GM18907 (cell line): Measurements from ENCODE around the gene AHSG.
"Not testable (repeated sequence)": the region's sequence is repeated elsewhere in the genome, so short reads cannot be mapped to it uniquely, and the experiment has no call there.

Experiments used
- ATAC-seq: cut with Tn5 transposase; IDR thresholded peaks from one replicate; pipeline ENCODE4 v1.9.1; 2021; ENCODE audit warnings: mild to moderate bottlenecking, moderate library complexity; ENCODE audit not compliant: unreplicated experiment

The AHSG gene, protein sequence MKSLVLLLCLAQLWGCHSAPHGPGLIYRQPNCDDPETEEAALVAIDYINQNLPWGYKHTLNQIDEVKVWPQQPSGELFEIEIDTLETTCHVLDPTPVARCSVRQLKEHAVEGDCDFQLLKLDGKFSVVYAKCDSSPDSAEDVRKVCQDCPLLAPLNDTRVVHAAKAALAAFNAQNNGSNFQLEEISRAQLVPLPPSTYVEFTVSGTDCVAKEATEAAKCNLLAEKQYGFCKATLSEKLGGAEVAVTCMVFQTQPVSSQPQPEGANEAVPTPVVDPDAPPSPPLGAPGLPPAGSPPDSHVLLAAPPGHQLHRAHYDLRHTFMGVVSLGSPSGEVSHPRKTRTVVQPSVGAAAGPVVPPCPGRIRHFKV

GRCh38 chr3:186612721-186613636 is at the start of gene AHSG:
Gene AHSG (plus strand): TSS chr3:186613060. CDS start chr3:186613142, 82 bp downstream.
- no peak for ATAC-seq

- no peak for ATAC-seq
Measured at GRCh38 chr3:186564586-186564985, 48.3 kb upstream of the AHSG start.

- no peak for ATAC-seq
Measured at GRCh38 chr3:186566772-186567071, 46.1 kb upstream of the AHSG start.

DNA sequence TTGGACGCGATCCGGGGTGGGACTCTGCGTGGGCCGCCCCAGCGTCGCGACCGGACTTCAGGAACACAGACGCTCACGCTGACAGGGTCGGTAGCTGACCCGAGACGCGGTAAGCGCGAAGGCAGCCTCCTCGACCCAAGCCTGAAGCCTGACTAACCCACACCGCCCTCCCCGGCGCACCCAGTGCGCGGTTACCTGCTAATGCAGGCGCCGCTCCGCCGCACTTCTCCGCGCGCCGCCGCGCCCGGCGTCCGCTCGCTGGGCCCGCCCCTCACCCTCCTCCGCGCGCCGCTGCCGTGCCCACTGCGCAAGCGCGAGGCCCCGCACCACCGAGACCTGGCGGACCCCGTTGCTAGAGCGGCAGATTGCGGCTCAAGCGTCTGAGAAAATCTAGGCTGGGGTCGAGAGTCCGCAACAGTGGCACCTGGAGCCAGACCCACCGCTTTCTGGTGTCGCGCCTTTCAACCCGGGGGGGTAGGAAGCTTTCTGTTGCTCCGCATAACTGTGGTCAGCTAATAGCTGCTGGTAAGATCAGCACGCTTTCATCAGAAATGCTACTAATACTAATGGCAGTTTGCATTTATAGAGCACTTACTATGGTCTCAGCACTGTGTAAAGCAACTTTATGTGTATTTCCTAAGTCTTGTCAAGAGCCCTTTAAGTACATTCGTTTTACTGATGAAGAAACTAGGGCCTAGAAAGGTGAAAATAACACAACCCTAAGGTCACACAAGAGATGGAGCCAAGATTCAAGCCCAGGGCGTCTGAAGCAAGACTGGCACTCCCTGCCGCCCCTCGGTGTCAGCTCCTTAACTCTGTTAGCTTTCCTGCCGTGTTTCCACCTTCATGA is 45.6 kb upstream of the AHSG start, which contains the start of gene TBCCD1:
Gene TBCCD1, minus strand, starts transcription at position 268 of the 850 bp plus-strand sequence. CDS start 3,010 bp downstream, outside the sequence.
- ATAC-seq: peak; percentile 54

DNA sequence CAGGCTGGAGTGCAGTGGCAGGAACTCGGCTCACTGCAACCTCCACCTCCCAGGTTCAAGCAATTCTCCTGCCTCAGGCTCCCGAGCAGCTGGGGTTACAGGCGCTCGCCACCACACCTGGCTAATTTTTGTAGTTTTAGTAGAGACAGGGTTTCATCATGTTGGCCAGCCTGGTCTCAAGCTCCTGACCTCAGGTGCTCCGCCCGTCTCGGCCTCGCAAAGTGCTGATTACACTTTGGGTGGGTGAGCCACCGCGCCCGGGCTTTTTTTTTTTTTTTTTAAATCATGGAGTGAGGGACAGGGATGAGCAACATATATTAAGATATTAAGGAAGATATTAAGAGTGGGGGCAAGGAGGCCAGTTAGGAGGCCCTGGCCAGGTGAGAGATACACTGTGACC is 43.5 kb upstream of the AHSG start:
- ATAC-seq: not testable (repeated sequence)

DNA sequence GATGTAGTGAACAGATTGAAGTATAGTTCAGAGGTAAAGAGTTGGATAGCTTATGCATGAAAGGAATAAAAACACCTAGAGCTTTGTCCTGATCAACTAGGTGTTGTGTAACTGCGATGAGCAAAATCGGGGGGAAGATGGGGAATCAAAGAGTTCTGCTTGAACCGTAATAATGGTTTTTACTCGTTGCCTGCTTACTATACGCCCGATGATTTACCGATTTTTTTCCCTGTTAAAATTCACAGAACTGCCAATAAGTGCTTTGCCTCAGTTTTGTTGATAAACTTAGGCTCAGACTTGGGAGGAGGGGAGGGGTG is 43.1 kb upstream of the AHSG start:
- ATAC-seq: no peak

- peak; percentile 91 for ATAC-seq
Measured at GRCh38 chr3:186570096-186570940, 42.5 kb upstream of the AHSG start, which contains the start of gene DNAJB11. Gene DNAJB11 (plus strand): TSS chr3:186570720. CDS start chr3:186570898, 178 bp downstream.

GRCh38 chr3:186570941-186571643 is 41.8 kb upstream of the AHSG start:
- no peak for ATAC-seq

DNA sequence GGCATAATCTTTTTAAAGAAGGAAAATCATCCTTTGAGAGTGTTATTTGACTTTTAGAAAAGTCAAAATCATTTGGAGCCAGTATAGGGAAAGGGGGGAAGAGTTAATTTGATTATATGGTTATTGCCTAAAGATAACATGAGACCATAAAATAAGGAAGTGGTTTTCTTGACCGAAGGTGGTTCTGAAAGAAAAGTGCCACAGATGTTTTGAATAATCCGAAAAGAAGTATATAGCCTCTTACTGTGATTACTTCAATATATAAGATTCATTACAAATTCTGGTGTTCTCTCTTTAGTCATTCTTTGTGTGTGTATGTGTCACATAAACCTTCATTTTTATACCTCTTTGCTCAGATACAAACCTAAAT is 41.2 kb upstream of the AHSG start:
- ATAC-seq: no peak

DNA sequence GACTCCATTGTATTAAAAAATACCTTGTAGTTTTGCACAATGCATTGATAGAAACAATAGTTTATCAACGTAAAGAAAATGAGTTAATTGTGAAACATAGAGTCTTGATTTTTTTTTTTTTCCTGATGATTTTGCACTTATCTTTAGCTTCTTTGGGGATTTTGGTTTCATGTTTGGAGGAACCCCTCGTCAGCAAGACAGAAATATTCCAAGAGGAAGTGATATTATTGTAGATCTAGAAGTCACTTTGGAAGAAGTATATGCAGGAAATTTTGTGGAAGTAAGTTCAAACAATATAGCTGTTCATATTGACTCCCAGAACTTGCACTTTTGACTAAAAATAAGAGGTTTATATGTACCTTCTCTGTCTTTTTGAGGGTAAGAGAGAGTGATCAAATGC is 35.3 kb upstream of the AHSG start:
- no peak for ATAC-seq

GRCh38 chr3:186580785-186581184 is 32.1 kb upstream of the AHSG start:
- ATAC-seq: no peak

- ATAC-seq: no peak
Measured at GRCh38 chr3:186582541-186582940, 30.3 kb upstream of the AHSG start.

GRCh38 chr3:186583831-186584230 is 29.0 kb upstream of the AHSG start:
- ATAC-seq: no peak

DNA sequence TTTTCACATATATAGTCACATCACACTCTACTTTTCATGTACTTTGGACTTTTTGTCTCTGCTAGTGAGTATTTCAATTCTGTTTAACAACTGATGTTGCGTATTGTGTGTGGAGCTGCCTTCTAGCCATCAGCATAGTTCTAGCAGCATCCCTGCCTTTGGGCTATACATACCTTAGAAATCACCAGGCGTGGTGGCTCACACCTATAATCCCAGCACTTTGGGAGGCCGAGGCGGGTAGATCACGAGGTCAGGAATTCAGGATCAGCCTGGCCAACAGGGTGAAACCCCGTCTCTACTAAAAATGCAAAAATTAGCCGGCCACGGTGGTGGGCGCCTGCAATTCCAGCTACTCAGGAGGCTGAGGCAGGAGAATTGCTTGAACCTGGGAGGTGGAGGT is 26.6 kb upstream of the AHSG start:
- not testable (repeated sequence) for ATAC-seq

DNA sequence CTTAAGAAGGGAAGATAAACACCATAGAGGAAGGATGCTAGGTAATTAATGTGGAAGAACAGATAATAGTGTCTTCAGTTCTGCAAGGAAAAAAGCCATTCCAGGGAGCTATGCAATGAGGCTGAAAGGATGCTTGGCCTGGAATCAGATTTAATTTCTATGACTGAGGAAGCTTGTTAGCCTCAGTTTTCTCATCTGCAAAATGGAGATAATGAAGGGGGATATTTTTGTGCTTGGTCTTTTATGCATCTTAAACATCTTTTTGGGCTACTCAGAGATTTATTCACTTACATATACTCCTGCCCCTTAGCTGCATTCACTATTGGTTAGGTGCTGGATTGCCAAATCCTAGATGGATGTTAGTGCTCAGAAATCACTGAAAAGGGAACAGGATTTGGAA is 25.7 kb upstream of the AHSG start:
- no peak for ATAC-seq

DNA sequence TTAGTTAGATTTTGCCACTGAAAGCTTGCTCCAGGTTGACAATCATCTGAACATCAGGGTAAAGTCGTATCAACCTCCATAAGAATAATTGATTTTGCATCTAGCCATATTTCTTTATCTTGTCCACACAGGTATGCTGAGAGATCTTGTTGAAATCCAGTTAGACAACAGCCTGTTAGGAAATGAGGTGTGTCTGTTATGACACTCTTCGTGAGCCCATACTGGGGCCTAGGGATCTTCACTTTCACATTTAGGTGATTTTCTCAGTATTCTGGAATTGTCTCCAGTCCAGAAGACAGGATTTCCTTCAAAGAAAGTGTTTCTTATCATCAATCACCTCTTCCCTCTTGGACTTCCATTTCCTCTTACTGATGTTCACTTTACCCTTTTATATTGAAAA is 24.2 kb upstream of the AHSG start:
- no peak for ATAC-seq

- ATAC-seq: no peak
Measured at GRCh38 chr3:186589121-186589520, 23.7 kb upstream of the AHSG start.

GRCh38 chr3:186589856-186590579 is 22.8 kb upstream of the AHSG start:
- no peak for ATAC-seq
